HG02588 (cell line): ENCODE results near the gene DUX4.
"Not testable (repeated sequence)": the region's sequence is repeated elsewhere in the genome, so short reads cannot be mapped to it uniquely, and the experiment has no call there.

ENCODE experiments used
- ATAC-seq: cut with Tn5 transposase; IDR thresholded peaks from one replicate; pipeline ENCODE4 v1.9.1; 2021; ENCODE audit warnings: mild to moderate bottlenecking, moderate library complexity; ENCODE audit not compliant: unreplicated experiment

DUX4 gene

GRCh38 chr4:190173428-190173827 lies at the start of gene DUX4:
Gene DUX4, plus strand, starts transcription at chr4:190173774. Its CDS starts 0 bp downstream, at chr4:190173774.
- not testable (repeated sequence) for ATAC-seq

GRCh38 chr4:190175436-190175835 lies 1.9 kb downstream of the DUX4 start:
- not testable (repeated sequence) for ATAC-seq

GRCh38 chr4:190177727-190178605 lies 4.4 kb downstream of the DUX4 start:
- not testable (repeated sequence) for ATAC-seq

- ATAC-seq = not testable (repeated sequence)
Observed at GRCh38 chr4:190178606-190178990, 5.0 kb downstream of the DUX4 start.

GRCh38 chr4:190179030-190179739 lies 5.6 kb downstream of the DUX4 start:
- ATAC-seq = peak; percentile 62

- ATAC-seq = peak; percentile 30
Observed at GRCh38 chr4:190179740-190180094, 6.1 kb downstream of the DUX4 start.

- ATAC-seq = not testable (repeated sequence)
Observed at GRCh38 chr4:190180947-190181346, 7.4 kb downstream of the DUX4 start.

- not testable (repeated sequence) for ATAC-seq
Observed at GRCh38 chr4:190181481-190182100, 8.0 kb downstream of the DUX4 start.

- not testable (repeated sequence) for ATAC-seq
Observed at GRCh38 chr4:190203510-190203909, 29.9 kb downstream of the DUX4 start.
